Nephron progenitor cell (in vitro differentiated cells): Measurements from ENCODE around the gene NMT1.
A peak's percentile ranks its signal among the peaks of the same experiment; 100 is the strongest.

Source experiments
- DNase-seq: peaks from one replicate; pipeline ENCODE4 v3.0.0; 2021
- H3K27ac Mint-ChIP-seq: 2 replicates; pipeline ENCODE4 v1.8.0; 2021; ENCODE audit warnings: mild to moderate bottlenecking, moderate library complexity, mixed read lengths
- H3K27me3 Mint-ChIP-seq: 2 replicates; pipeline ENCODE4 v1.8.0; 2021; ENCODE audit warnings: mild to moderate bottlenecking, low read depth, mixed read lengths; ENCODE audit not compliant: poor library complexity
- H3K36me3 Mint-ChIP-seq: 2 replicates; pipeline ENCODE4 v1.8.0; 2021; ENCODE audit warnings: low read depth, mixed read lengths
- H3K4me1 Mint-ChIP-seq: 2 replicates; pipeline ENCODE4 v1.8.0; 2021; ENCODE audit warnings: mixed read lengths
- H3K4me3 Mint-ChIP-seq: 2 replicates; pipeline ENCODE4 v1.8.0; 2021; ENCODE audit warnings: mild to moderate bottlenecking, moderate library complexity, mixed read lengths
- H3K9me3 Mint-ChIP-seq: 2 replicates; pipeline ENCODE4 v1.8.0; 2021; ENCODE audit warnings: mild to moderate bottlenecking, moderate library complexity, mixed read lengths
- TF ChIP-seq, protein P1 (sequence below): fragments of 200-600 bp; sonication (generic); IDR thresholded peaks from 2 replicates; pipeline ENCODE4 v1.5.0; 2021; ENCODE audit warnings: antibody characterized with exemption

Gene NMT1

DNA sequence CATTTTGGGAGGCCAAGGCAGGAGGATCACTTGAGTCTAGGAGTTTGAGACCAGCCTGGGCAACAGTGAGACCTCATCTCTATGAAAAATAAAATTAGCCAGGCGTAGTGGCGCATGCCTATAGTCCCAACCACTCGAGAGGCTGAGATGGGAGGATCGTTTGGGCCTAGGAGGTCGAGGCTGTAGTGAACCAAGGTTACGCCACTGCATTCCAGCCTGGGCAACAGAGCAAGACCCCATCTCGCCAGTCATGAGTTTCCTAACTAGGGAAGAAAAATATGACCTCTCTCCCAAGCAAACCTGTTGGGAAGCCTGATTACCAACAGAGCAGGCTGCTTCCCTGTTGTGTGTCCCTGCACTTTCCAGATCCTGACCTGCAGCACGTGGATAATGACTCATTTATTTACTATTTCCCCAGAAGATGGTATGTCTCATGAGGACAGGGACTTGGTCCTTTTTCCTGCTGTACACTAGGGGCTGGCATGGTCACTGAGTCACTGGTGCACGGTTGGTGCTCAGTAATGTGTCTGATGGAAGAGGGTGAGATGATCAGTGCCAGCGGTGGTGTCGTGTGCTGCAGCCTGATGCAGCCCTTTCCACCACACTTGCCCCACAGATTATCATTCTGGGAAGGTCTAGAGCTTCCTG lies 30.8 kb downstream of the NMT1 start:
- no peaks in the 10 kb centered on the region for H3K9me3 Mint-ChIP-seq
- no peak for DNase-seq
- H3K4me1 Mint-ChIP-seq, result no peaks in the 10 kb centered on the region
- H3K36me3 Mint-ChIP-seq, result peaks cover 72% of the 10 kb centered on the region
- H3K27ac Mint-ChIP-seq, result peak overlapping the region; percentile 82
- H3K4me3 Mint-ChIP-seq, result no peak overlapping the region
- peaks cover 2% of the 10 kb centered on the region for H3K27me3 Mint-ChIP-seq
- TF ChIP-seq, protein P1, sequence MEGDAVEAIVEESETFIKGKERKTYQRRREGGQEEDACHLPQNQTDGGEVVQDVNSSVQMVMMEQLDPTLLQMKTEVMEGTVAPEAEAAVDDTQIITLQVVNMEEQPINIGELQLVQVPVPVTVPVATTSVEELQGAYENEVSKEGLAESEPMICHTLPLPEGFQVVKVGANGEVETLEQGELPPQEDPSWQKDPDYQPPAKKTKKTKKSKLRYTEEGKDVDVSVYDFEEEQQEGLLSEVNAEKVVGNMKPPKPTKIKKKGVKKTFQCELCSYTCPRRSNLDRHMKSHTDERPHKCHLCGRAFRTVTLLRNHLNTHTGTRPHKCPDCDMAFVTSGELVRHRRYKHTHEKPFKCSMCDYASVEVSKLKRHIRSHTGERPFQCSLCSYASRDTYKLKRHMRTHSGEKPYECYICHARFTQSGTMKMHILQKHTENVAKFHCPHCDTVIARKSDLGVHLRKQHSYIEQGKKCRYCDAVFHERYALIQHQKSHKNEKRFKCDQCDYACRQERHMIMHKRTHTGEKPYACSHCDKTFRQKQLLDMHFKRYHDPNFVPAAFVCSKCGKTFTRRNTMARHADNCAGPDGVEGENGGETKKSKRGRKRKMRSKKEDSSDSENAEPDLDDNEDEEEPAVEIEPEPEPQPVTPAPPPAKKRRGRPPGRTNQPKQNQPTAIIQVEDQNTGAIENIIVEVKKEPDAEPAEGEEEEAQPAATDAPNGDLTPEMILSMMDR, result no peak

DNA sequence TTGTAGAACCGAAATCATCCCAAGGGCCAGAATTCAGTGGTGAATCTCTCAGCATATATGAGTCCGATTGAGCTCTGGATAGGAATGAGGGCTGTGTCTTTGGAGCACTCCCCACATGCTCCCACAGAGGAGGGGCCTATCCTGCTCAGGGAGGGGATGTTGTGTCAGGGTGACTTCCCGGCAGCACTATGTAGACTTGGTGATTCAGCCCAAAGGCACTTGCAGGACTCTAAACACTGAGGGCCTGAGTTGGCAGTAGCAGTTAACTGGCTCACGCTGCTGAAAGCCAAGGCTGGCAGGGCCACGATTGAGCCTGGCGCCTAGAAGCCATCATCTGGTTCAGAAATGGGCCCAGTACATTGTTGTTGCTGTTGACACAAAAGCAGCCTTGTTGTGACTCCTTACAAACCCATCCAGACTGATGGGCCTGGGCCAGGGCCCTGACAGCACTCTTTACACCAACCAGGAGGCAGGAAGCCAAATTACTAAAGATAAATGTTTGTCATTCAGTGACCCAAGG lies 31.9 kb downstream of the NMT1 start:
- Mint-ChIP-seq H3K36me3 (peaks cover 69% of the 10 kb centered on the region), H3K4me1 (no peaks in the 10 kb centered on the region), H3K9me3 (no peaks in the 10 kb centered on the region), H3K4me3 (no peak overlapping the region), H3K27ac (no peak overlapping the region), H3K27me3 (peaks cover 2% of the 10 kb centered on the region)
- no peak for DNase-seq
- TF ChIP-seq, protein P1, result no peak

DNA sequence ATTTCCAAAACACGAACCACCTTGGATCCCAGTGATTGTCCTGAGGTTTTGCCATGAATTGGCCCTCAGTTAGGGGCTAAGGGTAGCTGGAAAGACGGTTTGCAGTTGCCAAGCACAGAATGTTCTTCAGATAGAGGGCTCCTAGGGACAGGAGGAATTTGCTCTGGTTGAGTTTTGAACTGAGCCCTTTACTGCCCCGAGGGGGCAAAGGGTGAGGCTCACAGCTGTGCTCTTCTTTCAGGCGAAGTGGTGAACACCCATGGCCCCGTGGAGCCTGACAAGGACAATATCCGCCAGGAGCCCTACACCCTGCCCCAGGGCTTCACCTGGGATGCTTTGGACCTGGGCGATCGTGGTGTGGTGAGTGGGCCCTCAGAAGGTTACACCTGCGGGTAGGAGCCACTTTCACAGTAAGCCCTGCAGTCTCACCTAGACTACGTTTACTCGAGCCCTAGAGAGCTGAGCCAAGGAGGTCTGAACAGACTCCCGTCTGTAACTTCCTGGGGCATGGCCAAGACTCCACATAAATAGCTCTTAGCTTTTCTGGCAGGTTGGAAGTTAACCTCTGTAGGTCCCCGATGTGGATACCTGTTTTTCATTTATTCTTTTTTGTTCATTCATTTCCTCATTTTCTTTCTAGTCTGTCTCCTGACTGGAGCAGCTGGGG lies 32.5 kb downstream of the NMT1 start:
- H3K27me3 Mint-ChIP-seq, result peaks cover 2% of the 10 kb centered on the region
- TF ChIP-seq, protein P1, result no peak
- H3K4me3 Mint-ChIP-seq, result no peak overlapping the region
- no peak overlapping the region for H3K27ac Mint-ChIP-seq
- peaks cover 69% of the 10 kb centered on the region for H3K36me3 Mint-ChIP-seq
- no peak for DNase-seq
- no peaks in the 10 kb centered on the region for H3K4me1 Mint-ChIP-seq
- no peaks in the 10 kb centered on the region for H3K9me3 Mint-ChIP-seq

DNA sequence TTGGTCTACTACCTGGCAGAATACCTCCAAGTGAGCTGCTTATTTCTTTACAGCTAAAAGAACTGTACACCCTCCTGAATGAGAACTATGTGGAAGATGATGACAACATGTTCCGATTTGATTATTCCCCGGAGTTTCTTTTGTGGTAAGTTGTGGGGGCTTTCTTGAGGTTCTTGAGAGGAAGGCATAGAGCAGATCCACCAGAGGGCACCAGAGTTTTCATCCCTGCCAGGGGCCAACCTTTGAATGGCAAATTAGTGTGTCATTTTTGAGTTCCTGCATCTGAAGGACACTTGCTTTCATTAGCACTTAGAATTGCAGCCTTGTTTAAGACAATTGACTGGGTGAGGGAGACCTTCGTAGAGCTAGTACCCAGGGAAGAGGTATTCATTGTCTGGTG lies 35.0 kb downstream of the NMT1 start:
- Mint-ChIP-seq H3K27me3 (peaks cover 2% of the 10 kb centered on the region), H3K36me3 (peaks cover 63% of the 10 kb centered on the region), H3K4me3 (no peak overlapping the region), H3K4me1 (no peaks in the 10 kb centered on the region), H3K27ac (peak overlapping the region; percentile 5), H3K9me3 (no peaks in the 10 kb centered on the region)
- TF ChIP-seq, protein P1, result peak; percentile 43
- DNase-seq, result no peak

DNA sequence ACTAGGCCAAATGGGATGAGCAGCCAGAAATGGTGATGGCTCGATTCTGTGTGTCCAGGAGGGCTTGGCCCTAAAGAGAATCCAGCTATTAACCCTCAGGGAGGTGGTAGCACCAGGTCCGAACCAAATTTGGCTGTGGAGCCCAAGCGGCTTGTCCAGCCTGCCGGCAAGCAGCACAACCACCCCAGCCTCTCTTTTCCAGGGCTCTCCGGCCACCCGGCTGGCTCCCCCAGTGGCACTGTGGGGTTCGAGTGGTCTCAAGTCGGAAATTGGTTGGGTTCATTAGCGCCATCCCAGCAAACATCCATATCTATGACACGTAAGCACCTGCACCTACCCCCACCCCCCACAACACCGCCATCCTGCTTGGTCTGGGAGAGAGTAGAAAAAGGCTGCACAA lies 35.8 kb downstream of the NMT1 start:
- TF ChIP-seq, protein P1, result no peak
- H3K27me3 Mint-ChIP-seq, result peaks cover 2% of the 10 kb centered on the region
- DNase-seq, result no peak
- H3K4me1 Mint-ChIP-seq, result peaks cover 4% of the 10 kb centered on the region
- no peak overlapping the region for H3K27ac Mint-ChIP-seq
- H3K9me3 Mint-ChIP-seq, result no peaks in the 10 kb centered on the region
- peaks cover 61% of the 10 kb centered on the region for H3K36me3 Mint-ChIP-seq
- no peak overlapping the region for H3K4me3 Mint-ChIP-seq
